CD4-positive, alpha-beta T cell treated with Interleukin-2 at 100 ng/mL for 4 hours (primary cell): ENCODE results near the gene EHMT1.

Experiments used
- DNase-seq: peaks from one replicate; pipeline ENCODE4 v3.0.0-alpha.2; 2020; ENCODE audit warnings: low spot score

Gene EHMT1

GRCh38 chr9:137674307-137674975 lies 55.6 kb downstream of the EHMT1 start:
- DNase-seq, result no peak

DNA sequence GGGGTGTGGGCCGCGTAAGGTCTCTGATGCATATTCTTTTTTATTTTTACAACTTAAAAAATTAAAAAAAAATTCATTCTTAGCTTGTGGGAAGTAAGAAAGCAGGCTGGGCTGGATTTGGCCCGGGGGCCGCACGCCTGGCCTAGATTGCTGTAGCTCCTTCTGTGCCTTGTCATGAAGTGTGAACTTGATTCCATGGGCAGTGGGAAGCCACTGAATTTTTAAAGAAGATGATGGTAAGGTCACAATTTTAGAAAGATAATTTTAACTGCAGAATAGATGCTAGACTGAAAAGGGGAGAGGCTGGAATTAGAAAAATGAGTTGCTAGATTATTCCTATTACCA lies 56.1 kb downstream of the EHMT1 start:
- no peak for DNase-seq

DNA sequence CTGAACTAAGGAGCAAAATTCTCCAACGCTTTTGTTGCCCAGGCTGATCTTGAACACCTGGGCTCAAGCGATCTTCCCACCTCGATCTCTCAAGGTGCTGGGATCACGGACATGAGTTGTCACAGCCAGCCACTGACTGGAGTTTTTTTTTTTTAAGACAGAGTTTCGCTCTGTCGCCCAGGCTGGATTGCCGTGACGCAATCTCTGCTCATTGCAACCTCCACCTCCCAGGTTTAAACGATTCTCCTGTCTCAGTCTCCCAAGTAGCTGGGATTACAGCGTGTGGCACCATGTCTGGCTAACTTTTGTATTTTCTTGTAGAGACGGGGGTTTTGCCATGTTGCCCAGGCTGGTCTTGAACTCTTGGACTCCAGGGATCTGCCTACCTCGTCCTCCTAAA lies 58.2 kb downstream of the EHMT1 start:
- DNase-seq, result no peak

DNA sequence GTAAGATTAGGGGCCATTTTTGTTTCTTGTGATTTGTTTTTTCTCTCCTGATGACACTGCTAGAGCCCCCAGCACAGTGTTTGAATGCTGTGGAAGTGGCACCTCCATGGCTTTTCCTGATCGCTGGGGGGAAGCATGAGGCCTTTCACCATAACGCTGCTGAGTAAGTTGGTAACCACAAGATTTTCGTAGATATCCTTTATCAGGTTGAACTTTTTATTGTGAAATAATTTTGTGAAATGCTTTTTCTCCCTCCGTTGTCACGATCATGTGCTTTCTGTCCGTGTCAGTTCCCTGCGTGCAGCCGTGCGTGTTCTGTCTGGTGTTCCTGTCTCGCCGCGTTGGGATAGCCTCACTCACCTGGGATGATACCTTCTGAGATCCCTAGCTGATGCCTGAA lies 59.4 kb downstream of the EHMT1 start:
- no peak for DNase-seq

GRCh38 chr9:137679249-137679648 lies 60.4 kb downstream of the EHMT1 start:
- DNase-seq, result no peak

DNA sequence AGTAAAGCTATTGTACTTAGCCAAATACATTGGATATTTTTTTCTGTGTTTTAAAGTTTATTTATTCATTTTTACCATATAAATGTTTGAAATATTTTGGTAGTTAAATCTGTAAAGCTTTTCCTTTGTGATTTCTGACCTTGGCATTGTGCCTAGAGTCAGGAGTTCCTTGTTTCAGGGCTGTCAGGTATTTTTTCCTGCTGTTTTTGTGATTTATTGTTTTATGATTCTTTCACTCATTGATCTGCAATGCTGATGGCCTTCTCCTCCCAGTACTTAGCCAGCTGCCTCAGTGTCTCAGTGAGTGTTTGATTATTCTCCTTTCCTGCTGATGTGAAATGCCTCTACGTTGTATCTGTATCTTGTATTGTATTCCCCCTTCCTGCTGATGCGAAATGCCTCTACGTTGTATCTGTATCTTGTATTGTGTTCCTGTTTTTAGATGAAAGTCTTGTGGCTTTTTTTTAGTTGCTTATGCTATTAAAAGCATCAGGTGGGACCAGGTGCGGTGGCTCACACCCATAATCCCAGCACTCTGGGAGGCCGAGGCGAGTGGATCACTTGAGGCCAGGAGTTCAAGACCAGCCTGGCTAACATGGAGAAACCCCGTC lies 61.0 kb downstream of the EHMT1 start:
- no peak for DNase-seq

DNA sequence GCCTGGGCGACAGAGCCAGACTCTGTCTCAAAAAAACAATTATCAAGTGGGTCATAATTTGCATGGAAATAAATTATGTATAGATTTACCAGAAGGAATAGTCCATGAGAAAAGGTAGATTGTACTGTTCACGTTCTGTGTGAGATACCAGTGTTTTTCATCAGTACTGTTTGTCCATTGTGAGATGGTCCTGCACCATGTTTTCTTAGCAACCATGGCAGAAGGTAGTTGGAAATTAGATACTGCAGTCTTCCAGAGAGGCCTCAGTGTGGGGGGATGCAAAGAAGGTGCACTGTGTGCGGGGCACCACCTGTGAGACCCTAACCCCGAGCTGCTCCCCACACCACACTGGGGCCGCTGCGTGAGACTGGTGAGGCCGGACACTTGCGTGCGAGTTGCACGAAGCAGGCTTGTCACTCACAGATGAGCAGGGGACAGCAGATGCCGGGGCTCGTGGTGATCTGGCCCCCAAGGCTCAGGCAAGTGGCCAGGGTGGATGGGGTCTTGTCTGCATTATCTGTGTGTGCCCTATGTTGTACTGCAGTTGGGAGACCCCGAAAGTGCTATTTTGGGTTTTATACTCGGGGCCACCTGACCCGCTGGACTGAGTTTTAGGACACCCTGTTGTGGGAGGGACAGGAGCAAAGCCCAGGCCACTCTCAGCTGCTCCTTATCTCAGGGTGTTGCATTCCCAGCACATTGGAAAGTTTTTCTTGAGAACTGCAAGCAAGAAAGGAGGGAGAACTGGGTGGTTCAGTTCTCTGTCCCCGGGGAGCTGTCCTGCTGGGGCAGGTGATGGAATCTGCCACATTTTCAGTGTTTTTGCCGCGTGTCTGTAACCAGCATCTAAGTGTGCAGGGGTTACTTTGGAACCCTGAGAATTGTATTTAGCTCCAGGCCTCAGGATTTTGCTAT lies 61.9 kb downstream of the EHMT1 start:
- DNase-seq, result no peak

DNA sequence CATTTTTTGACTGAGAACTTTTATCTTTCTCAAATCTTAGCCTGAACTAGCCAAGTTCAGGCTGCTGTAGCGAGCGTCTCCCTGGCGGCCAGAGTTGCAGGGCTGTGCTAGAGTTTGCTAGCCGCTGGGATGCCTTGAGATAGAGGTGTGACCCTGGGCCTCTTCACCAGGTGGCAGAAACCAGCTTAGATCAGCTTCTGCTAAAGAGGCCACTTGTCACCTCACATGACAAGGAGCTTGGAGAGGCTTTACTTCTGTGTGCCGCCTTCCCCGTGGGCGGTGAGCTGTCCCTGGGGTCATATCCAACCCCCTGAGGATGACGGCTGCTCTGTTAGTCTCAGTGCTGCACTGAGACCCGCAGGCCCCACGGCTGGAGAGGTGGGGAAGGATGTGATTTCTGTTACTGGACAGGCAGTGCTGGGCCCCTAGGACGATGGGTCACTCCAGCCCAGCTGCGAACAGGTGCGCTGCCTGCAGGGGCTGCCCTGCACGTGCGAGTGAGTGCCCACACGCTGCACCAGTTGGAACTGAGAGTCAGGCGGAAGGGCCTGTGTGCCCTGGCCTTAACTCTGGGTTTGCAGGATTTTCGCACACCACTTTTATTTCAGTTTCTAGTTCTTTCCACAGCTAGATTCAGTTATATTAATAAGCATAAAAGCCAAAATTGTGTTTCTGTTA lies 63.8 kb downstream of the EHMT1 start:
- no peak for DNase-seq

DNA sequence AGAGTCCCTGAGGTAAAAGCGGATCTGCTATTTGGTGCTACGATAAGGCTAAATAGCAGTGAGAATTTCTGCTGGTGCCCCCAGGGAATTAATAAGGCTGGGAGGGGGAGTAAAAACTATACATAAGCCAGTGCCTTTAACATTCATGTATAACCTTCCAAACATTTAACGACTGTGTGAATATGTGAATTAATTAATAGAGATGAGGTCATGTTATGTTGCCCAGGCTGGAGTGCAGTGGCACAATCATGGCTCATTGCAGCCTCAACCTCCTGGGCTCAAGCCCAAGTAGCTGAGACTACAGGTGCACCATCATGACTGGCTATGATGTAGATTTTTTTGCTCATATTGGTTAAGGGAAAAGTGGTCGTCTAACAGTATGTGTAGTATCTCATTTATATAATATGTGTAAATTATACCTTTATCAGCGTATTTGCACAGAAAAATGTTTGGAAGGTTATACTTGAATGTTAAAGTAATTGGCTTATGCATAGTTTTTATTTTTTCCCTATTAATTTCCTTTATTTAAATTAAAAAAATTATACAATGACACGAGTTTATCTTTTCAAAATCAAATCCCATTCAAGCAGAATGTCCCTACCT lies 64.6 kb downstream of the EHMT1 start:
- no peak for DNase-seq

GRCh38 chr9:137685035-137685740 lies 66.4 kb downstream of the EHMT1 start:
- DNase-seq, result no peak

DNA sequence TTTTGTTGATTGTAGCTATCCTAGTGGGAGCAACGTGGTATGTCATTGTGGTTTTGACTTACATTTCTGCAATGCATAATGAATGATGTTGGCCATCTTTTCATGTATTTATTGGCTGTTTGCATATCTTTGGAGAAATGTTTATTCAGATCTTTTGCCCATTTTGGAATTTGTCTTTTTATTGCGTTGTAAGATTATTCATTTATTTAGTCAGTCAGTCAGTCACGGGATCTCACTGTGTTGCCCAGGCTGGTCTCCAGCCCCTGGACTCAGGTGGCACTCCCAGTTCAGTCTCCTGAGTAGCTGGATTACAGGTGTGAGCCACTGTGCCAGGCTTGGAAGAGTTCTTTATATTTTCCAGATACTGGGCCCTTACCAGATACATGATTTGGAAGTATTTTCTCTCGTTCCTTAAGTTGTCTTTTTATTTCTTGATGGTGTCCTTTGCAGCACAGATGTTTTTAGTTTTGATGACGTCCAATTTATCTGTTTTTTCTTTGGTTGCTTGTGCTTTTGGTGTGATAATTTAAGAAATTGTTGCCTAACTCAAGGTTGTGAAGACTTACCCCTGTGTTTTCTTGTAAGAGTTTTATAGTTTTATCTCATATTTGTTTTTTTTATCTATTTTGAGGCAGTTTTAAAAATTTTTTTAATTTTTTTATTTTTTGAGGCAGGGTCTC lies 67.1 kb downstream of the EHMT1 start:
- no peak for DNase-seq

- no peak for DNase-seq
These were observed 69.5 kb downstream of the EHMT1 start for GRCh38 chr9:137688261-137688660.

- no peak for DNase-seq
These were observed 69.9 kb downstream of the EHMT1 start for GRCh38 chr9:137688725-137689124.

DNA sequence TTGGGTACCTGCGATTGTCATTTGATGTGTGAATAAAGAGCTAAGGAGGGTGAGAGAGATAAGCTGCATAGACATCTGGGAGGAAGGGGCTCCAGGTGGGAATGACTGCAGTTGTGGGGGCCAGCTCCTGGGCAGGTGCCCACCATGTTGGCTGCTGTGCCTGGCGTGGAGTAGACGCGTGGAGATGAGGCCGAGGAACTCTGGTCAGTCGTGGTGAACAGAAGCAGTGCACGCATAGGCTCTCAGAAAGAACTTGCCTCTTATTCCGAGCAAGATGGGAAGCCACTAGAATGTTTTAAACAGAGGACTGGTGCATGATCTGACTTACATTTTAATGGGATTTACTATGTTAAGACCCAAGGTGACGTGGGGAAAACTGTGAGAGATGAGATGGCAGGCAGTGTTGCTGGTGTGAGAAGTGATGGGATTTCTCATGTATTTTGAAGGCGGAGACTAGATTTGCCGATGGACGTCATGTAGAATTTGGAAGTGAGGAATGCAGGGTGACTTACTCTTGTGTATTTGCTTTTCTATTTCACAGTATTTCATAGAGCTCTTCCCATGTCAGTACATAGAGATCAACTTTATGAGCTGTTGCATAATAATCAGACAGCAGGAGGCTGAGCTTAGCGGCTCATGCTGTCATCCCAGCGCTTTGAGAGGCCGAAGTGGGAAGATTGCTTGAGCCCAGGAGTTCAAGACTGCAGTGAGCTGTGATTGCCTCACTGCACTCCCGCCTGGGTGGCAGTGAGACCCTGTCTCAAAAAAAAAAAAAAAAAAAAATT lies 71.1 kb downstream of the EHMT1 start:
- no peak for DNase-seq

- DNase-seq, result no peak
These were observed 72.3 kb downstream of the EHMT1 start for GRCh38 chr9:137690930-137691645.

- no peak for DNase-seq
These were observed 73.0 kb downstream of the EHMT1 start for GRCh38 chr9:137691646-137692351.

DNA sequence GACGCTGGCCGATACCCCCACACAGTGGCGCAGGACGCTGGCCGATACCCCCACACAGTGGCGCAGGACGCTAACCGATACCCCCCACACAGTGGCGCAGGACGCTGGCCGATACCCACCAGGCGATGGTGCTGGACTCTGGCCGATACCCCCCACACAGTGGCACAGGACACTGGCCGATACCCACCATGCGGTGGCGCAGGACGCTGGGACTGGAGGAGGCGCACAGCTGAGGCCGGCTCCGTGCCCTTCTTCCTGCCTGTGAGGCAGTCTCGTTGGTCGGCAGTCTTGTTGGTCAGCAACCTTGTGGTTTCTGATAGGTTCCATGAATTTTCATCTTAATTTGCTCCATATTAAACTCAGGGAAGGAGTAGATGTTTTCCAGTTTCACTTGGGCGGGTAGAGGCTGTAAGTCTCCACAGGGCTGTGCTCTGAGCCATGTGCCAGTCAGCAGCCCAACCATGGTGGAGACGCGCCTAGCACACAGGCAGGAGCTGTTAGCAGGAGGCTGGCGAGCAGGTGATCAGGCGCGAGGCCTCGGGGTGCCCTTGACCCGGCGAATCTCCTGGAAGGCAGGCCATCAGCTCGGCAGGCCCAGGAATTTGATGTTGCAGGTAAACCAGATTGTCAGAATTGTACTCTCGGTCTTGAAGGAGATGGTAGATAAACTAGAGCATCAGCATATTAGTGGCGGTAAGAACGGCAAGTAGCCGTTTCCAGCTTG lies 75.6 kb downstream of the EHMT1 start:
- DNase-seq, result no peak
